Heart right ventricle (tissue), 16 donors: ENCODE results near the gene ARF6. TPM values are rescaled to one million over a fixed set of nuclear protein-coding genes. Genes with fewer than 3 reads are reported as not detected.

Experiments used
- ATAC-seq, 8 donors: fragments of 200-7000 bp; cut with Tn5 transposase; one replicate each; pipeline ENCODE4 v1.9.1; 2020; ENCODE audit warnings: mild to moderate bottlenecking in 8 of 8, moderate library complexity in 8 of 8, moderate number of reproducible peaks in 1 of 8
- DNase-seq, 2 donors: peaks; one replicate each; pipeline ENCODE4 v3.0.0-alpha.2; 2020
- H3K27ac ChIP-seq, 10 donors: fragments of 200-600 bp; sonication (generic) in 2 of 10; one replicate each; pipeline versions ENCODE4 v1.5.0 to v1.8.0; 2020 to 2022; ENCODE audit warnings: mild to moderate bottlenecking in 3 of 10
- H3K27me3 ChIP-seq, 7 donors: fragments of 200-600 bp; one replicate each; pipeline ENCODE4 v1.8.0; 2021 to 2022; ENCODE audit warnings: mild to moderate bottlenecking in 2 of 7
- H3K36me3 ChIP-seq, 9 donors: fragments of 200-600 bp; sonication (generic) in 1 of 9; one replicate each; pipeline versions ENCODE4 v1.5.0 to v1.8.0; 2020 to 2022; ENCODE audit warnings: mild to moderate bottlenecking in 2 of 9
- H3K4me1 ChIP-seq, 9 donors: fragments of 200-600 bp; sonication (generic) in 1 of 9; one replicate each; pipeline versions ENCODE4 v1.5.0 to v1.8.0; 2020 to 2022; ENCODE audit warnings: mild to moderate bottlenecking in 4 of 9
- H3K4me3 ChIP-seq, 10 donors: fragments of 200-600 bp; sonication (generic) in 2 of 10; one replicate each; pipeline versions ENCODE4 v1.5.0 to v1.8.0; 2020 to 2022; ENCODE audit warnings: mild to moderate bottlenecking in 7 of 10, moderate library complexity in 2 of 10
- H3K9me3 ChIP-seq, 11 donors: fragments of 200-600 bp in 10 of 11; sonication (generic) in 2 of 11; one replicate each; pipeline versions ENCODE4 v1.5.0 to v1.8.0; 2013 to 2022; ENCODE audit warnings: mild to moderate bottlenecking in 2 of 11, control low read depth in 1 of 11, moderate library complexity in 1 of 11
- CTCF ChIP-seq, 9 donors: fragments of 200-600 bp; sonication (generic) in 2 of 9; IDR thresholded peaks; one replicate each; pipeline versions ENCODE4 v1.5.0 to v1.8.0; 2021 to 2022; ENCODE audit warnings: antibody characterized with exemption in 9 of 9, mild to moderate bottlenecking in 5 of 9, moderate library complexity in 1 of 9
- WGBS, 2 donors: extraction: QIAGEN DNeasy Blood & Tissue Kit; methylation state at CpG; one replicate each; pipeline ENCODE4 v1.1.7; 2013; ENCODE audit warnings: inconsistent platforms in 1 of 2; 5-methylcytosine and 5-hydroxymethylcytosine counted together
- intact Hi-C, 10 donors: fragments of 100-400 bp; cut with DNase I; formaldehyde crosslinking; loops; one replicate each; pipeline versions ENCODE4 v1.11.1 to v1.14.2; 2022
- long read RNA-seq, 3 donors: library from polyadenylated mRNA; unstranded; transcript quantifications; one replicate each; pipeline ENCODE4 v2.0.0, GENCODE V29; 2020 to 2021
- polyA plus RNA-seq, 2 donors: library from polyadenylated mRNA; stranded (reverse); fragments of 200-250 nt; gene quantifications; one replicate each; pipeline ENCODE4 v1.2.3, GENCODE V29; 2013
- total RNA-seq, 10 donors: library from RNA; stranded (reverse); fragmentation: NEBNext Ultra II Directional in 3 of 10; extraction: Animal tissue kit (Norgen Biotek cat#: 25700) in 3 of 10; gene quantifications; one replicate each; pipeline versions ENCODE4 v1.2.1 to v1.2.4, GENCODE V29; 2021 to 2023
- donor health status: Arrhythmogenic right ventricular cardiomyopathy.
- donor health status: ischemic (EF 13 %, LVEDD 7.1; RV severe dilation, severe dysfunction).
- donor health status: healthy with polysubstance abuse.
- donor health status: DM: no; HTN: yes; CAD: no.
- donor health status: DM: no; HTN: no; CAD: no.
- donor health status: ischemic (EF 25% LVEDD 6.9; RV normal size, moderate dysfunction).
- donor health status: ischemic (EF 25% LVEDD 5.7; RV mildly dilated, moderate dysfunction).
- donor health status: healthy.
- donor health status: DM: yes; HTN: yes; CAD: no.
- donor health status: Ischemic cardiomyopathy.
- donor health status: ischemic (EF 35%, LVEDD 5.7; RV mildly dilated, moderate dysfunction).
- donor health status: nonischemic (EF 11% LVEDD 7.7; RV severe dilation, severe dysfunction).
- donor health status: DM: yes; HTN: yes; CAD: no.
- donor health status: PGD.
- donor health status: ischemic (EF 29% LVEDD 5.4; RV normal size, mild dysfunction).
- donor health status: nonischemic (EF 23%, LVEDD 6.1; RV moderate dilation, normal function).

The ARF6 gene
- total RNA-seq = 10 to 100 TPM; 19.0 to 40.5 (median 25.5) TPM
- 10 to 100 TPM; 11.0 to 19.7 TPM for polyA plus RNA-seq
- long read RNA-seq, donor 1, transcript ARF6-201 (2 exons, 3,865 nt) = major isoform, 73 of 95 reads
- long read RNA-seq, donor 1, partial matches to known transcripts = 0 of 95 reads
- long read RNA-seq, donor 1, other reads (novel, unspliced or antisense) = 22 of 95 reads
- long read RNA-seq, donor 2, transcript ARF6-201 (2 exons, 3,865 nt) = major isoform, 102 of 148 reads
- long read RNA-seq, donor 2, partial matches to known transcripts = 0 of 148 reads
- long read RNA-seq, donor 2, other reads (novel, unspliced or antisense) = 46 of 148 reads
- long read RNA-seq, donor 3, partial matches to known transcripts = 29 of 30 reads
- long read RNA-seq, donor 3, other reads (novel, unspliced or antisense) = 0 of 30 reads

GRCh38 chr14:49892636-49893308 lies at the start of gene ARF6:
Gene ARF6 (plus strand): TSS chr14:49893082. CDS start chr14:49893737, 655 bp downstream.
- ATAC-seq (peak; percentile 97 to 100 (median 99)), DNase-seq (peak; percentile 99 to 100)
- Histone ChIP-seq H3K36me3 (peaks cover 0 to 28% (median 5%) of the 10 kb centered on the region in 9 donors), H3K4me3 (peak within 1 kb of the TSS; percentile 82 to 100 (median 94)), H3K9me3 (no peaks in the 10 kb centered on the region), H3K27ac (peak within 1 kb of the TSS; percentile 98 to 100 (median 100)), H3K27me3 (no peaks in the 10 kb centered on the region), H3K4me1 (peaks cover 7 to 45% (median 40%) of the 10 kb centered on the region in 9 donors)
- WGBS, 2 donors = 0% methylated on average over 66 of the region's 66 CpGs
- peak in 5 of 9 donors; percentile 9 to 45 (median 28) for TF ChIP-seq CTCF (IDR thresholded peaks at IDR 0.05)
- intact Hi-C loops = loop anchor here in 9 of 10 donors (1.0 to 10.0 kb wide), 7 partner anchors 24 to 215 kb away; no protein-coding TSS in a partner anchor

GRCh38 chr14:49849213-49849847 lies 43.6 kb upstream of the ARF6 start:
- DNase-seq (no peak), ATAC-seq (no peak)
- no peak overlapping the region for H3K27ac ChIP-seq
- intact Hi-C loops = loop anchor here in 2 of 10 donors (5.0 to 10.0 kb wide), 2 partner anchors 47 to 55 kb away; no protein-coding TSS in a partner anchor
- H3K9me3 ChIP-seq = no peaks in the 10 kb centered on the region
- 75 to 78% methylated on average over 1 of the region's 1 CpG for WGBS, 2 donors
- peaks cover 0 to 71% (median 17%) of the 10 kb centered on the region in 9 donors for H3K36me3 ChIP-seq
- TF ChIP-seq CTCF (IDR thresholded peaks at IDR 0.05) = no peak
- H3K27me3 ChIP-seq = no peaks in the 10 kb centered on the region
- H3K4me3 ChIP-seq = no peak overlapping the region
- peaks cover 0 to 37% (median 31%) of the 10 kb centered on the region in 9 donors for H3K4me1 ChIP-seq

GRCh38 chr14:49851813-49852212 lies 41.1 kb upstream of the ARF6 start:
- Histone ChIP-seq H3K4me3 (peak overlapping the region; percentile 45 to 93 (median 86)), H3K4me1 (peaks cover 0 to 37% (median 31%) of the 10 kb centered on the region in 9 donors), H3K9me3 (no peaks in the 10 kb centered on the region), H3K27me3 (no peaks in the 10 kb centered on the region), H3K27ac (peak overlapping the region in 8 of 10 donors; percentile 88 to 97 (median 92)), H3K36me3 (peaks cover 0 to 46% (median 5%) of the 10 kb centered on the region in 9 donors)
- WGBS, 2 donors = 9 to 11% methylated on average over 7 of the region's 7 CpGs
- no peak for ATAC-seq
- no peak for TF ChIP-seq CTCF (IDR thresholded peaks at IDR 0.05)
- no peak for DNase-seq
- intact Hi-C loops = loop anchor here in 1 of 10 donors (10.0 kb wide), 1 partner anchor 217 kb away; the partner anchor contains the start of gene DNAAF2
